NCI-H748 (cell line): Measurements from ENCODE around the gene RAB6C.
"Not testable (repeated sequence)": the region's sequence is repeated elsewhere in the genome, so short reads cannot be mapped to it uniquely, and the experiment has no call there.

Experiments
- DNase-seq: peaks from one replicate; lab custom pipeline; 2025; ENCODE audit not compliant: unreplicated experiment; lab: John Stamatoyannopoulos, UW

RAB6C gene

DNA sequence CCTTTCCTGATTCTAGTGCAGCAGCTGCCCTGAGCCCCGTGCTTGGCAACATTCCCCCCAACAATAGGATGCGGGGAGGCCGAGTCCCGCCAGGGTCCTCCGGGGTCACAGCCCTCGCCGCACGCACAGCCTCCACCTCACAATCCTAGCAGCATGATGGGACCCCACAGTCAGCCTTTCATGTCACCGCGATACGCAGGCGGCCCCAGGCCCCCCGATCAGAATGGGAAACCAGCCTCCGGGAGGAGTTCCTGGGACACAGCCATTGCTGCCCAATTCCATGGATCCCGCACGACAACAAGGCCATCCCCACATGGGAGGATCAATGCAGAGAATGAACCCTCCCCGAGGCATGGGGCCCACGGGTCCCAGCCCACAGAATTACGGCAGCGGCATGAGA is 13.7 kb downstream of the RAB6C start:
- DNase-seq = not testable (repeated sequence)

DNA sequence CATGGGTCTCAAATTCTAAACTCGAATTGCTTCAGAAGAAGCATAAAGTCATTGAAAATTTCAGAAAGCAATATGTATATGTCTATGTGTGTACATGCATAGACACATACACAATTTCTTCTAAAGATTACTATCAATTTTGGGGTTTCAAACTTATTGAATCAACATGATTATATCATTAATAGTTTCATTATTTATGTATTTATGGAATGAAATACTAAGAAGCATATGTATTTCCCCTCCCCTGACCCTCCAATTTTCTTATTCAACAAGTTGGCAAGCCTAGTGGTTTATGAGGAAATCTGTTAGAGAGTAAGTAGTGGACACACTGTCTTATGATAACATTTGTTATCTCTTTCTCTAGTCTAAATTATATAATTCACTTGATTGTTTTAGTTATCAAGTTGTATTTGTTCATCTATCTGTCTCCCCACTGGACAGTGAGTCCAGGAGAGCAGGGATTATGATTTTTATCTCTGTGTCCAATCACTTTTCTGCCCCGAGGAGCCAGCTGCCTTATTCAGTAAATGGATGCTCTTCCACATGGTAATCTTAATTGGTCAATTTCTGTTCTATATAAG is 17.3 kb downstream of the RAB6C start:
- DNase-seq = not testable (repeated sequence)

DNA sequence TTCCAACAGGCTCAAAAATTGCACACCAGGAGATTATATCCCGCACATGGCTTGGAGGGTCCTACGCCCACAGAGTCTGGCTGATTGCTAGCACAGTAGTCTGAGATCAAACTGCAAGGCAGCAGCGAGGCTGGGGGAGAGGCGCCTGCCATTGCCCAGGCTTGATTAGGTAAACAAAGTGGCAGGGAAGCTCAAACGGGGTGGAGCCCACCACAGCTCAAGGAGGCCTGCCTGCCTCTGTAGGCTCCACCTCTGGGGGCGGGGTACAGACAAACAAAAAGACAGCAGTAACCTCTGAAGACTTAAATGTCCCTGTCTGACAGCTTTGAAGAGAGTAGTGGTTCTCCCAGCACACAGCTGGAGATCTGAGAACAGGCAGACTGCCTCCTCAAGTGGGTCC is 19.3 kb downstream of the RAB6C start:
- peak; percentile 4 for DNase-seq

DNA sequence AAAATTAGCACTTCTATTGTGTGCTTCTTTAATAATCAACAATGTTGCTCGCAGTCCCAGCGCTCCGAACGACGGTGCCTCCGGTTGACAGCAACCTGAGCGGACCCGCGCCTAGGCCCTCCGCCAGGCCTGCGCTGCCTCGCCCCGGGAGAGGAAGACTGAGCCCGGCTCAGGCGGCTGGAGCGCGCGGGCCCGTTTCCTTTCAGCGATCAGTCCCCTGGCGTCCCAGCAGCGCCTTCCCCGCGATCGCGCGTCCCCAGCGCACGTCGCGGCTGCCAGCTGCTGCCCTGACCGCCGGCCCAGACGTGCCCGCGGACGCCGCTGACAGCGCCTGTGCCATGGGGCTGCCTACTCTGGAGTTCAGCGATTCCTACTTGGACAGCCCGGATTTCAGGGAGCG is 26.4 kb downstream of the RAB6C start:
- peak; percentile 14 for DNase-seq

DNA sequence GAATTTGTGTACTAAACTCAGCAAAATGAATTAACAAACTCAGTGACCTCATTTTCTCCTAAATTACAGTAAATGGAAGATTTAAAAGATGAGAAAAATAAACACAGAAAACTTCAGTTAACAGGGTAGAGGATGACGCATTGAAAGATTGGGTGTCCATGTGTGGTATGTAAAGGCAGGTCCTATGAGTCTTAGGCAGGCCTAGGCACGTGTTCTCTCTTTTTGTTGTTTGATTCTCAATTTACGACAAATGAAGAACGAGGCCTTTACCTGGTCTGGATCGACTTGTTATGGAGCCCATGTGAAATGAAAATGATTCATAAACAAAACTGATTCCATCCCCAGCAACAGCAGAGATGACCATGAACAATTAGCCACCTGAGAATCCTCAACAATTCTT is 37.2 kb downstream of the RAB6C start:
- not testable (repeated sequence) for DNase-seq

DNA sequence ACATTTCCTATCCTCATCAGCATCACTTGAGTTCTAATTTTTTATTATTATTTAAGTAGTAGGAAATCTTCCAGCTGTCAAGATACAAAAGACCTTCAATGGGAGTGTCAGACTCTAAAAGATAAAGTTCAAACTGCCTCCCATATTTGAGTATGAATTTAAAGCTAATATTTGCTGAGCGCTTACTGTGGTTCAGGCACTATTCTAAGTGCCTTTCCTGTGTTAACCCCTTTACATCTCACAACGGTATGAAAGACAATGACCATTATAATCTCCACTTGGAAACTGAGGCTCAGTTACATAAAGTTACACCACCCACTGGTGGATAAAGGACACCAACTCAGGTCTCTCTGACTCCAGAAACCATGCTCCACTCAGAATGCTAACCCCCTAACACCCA is 39.9 kb downstream of the RAB6C start:
- no peak for DNase-seq

DNA sequence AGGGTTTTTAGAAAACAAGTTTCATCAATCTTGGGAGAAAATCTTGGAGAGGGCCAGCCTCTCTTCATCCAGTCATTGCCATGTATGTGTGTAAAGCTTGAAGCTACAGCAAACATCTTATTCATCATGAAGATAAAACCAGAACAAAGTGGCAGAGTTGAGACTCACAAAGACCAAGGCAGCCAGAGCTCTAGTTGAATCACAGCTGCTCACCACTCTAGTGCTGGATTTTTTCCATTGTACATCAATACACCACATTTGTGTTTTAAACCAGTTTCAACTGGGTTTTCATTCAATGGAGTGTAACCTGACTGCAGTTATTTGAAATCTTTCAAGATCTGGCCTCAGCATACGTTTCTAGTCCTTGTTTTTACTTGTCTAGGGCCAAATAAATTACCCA is 40.6 kb downstream of the RAB6C start:
- DNase-seq = not testable (repeated sequence)

DNA sequence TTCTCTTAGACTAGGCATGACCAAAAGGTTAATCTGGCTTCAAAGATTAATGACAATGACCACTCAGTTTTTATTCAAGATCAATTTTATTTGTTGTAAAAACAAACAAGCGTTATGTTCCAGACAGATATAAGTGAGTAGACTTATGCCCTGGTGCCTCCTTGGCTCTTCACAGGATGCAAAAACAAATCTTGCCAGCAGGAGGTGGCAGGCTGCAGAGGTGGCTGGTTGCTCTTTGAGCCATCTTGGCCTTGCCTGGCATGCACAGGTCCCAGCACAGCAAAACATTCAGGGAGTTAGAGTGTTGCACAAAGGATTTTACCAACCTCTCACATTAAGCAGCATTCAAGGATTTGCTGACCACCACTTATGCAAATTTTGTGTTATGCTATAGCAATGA is 46.5 kb downstream of the RAB6C start:
- DNase-seq = not testable (repeated sequence)
